Measurements from ENCODE around the gene PIH1D1. TPM values are rescaled to one million over a fixed set of nuclear protein-coding genes. Genes with fewer than 3 reads are reported as not detected.

Gene PIH1D1
- total and polyA plus RNA-seq, 2 donors (not counting 3 experiments of a cell fraction or from before 2014, with no cell fraction given), result 83.2 to 86.9 TPM

DNA sequence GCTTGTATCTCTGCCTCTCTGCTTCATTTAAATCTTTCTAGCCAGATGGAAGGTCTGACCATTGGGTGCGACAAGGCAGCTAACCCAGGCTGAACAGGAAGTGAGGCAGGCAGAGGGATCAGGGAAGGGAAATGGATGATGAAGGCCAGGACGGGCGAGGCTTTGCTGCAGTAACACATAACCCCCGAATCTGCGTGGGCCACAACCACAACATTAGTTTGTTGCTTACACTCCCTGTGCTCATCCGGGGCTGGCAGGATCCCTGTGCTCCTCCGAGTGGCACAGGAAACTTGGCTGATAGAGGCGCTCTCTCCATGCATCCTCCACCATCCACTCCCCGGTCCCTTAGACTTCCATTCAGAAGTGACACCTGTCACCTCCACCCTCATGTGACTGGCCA, 21.3 kb upstream of the PIH1D1 start:
- Histone ChIP-seq H3K9me1 (replicated peaks; ENCODE audit: control insufficient read depth, extremely low read depth, insufficient read depth, low read length) (no peaks in the 10 kb centered on the region), H3K4me2 (ENCODE audit: insufficient read depth, low read length) (no peak overlapping the region), H2AFZ (ENCODE audit: low read depth, low read length) (peak overlapping the region; percentile 5), H3K27ac (ENCODE audit: insufficient read depth, low read depth, low read length) (no peak overlapping the region), H3K9ac (replicated peaks; ENCODE audit: extremely low read depth, insufficient read depth, low read length) (no peak overlapping the region), H3K27me3 (ENCODE audit: control insufficient read depth in 2 of 2, insufficient read depth in 2 of 2, low read length in 2 of 2) (no peaks in the 10 kb centered on the region), H3K79me2 (ENCODE audit: control insufficient read depth, insufficient read depth, low read length) (no peaks in the 10 kb centered on the region), H3K4me3 (replicated peaks in 1 of 3; ENCODE audit: insufficient read depth in 1 of 3, low read depth in 1 of 3, low read length in 3 of 3) (no peak overlapping the region), H4K20me1 (replicated peaks; ENCODE audit: control insufficient read depth, extremely low read depth, insufficient read depth, low read length) (no peaks in the 10 kb centered on the region), H3K4me1 (ENCODE audit: control insufficient read depth, extremely low read depth, insufficient read depth, low read length) (peaks cover 6% of the 10 kb centered on the region), H3K9me3 (replicated peaks; ENCODE audit: control insufficient read depth, insufficient read depth, low read length) (no peaks in the 10 kb centered on the region), H3K36me3 (ENCODE audit: control insufficient read depth in 2 of 2, extremely low read depth in 1 of 2, insufficient read depth in 2 of 2, low read length in 2 of 2) (peaks cover 0 to 4% of the 10 kb centered on the region in 2 experiments)
- CTCF ChIA-PET, result interaction anchor here (0.9 to 3.6 kb wide), 10 partner anchors 13 to 204 kb away, joined by 3 to 17 read pairs (median 4); partner anchors contain the start of genes ALDH16A1, PIH1D1 and RPS11
- dilution Hi-C loops (cut with MboI; ENCODE audit: extremely low pct_ligation_motif_present, low sequenced_read_pairs), result no loop called here
- FAIRE-seq, result peak; percentile 71
- POLR2A ChIA-PET, result interaction anchor here (0.9 kb wide), 1 partner anchor 19 kb away, joined by 3 read pairs; no protein-coding TSS in a partner anchor
- intact Hi-C loops (cut with micrococcal nuclease), result no loop called here
- TF ChIP-seq POLR2A (IDR thresholded peaks at IDR 0.05; ENCODE audit: low read depth, low read length), result no peak
- TF ChIP-seq MYC (IDR thresholded peaks at IDR 0.05; ENCODE audit: low read depth, low read length), result no peak
- no peak for TF ChIP-seq JUN (IDR thresholded peaks at IDR 0.05; ENCODE audit: borderline replicate concordance, insufficient read depth, insufficient read length, low read depth)
- TF ChIP-seq, protein P1, sequence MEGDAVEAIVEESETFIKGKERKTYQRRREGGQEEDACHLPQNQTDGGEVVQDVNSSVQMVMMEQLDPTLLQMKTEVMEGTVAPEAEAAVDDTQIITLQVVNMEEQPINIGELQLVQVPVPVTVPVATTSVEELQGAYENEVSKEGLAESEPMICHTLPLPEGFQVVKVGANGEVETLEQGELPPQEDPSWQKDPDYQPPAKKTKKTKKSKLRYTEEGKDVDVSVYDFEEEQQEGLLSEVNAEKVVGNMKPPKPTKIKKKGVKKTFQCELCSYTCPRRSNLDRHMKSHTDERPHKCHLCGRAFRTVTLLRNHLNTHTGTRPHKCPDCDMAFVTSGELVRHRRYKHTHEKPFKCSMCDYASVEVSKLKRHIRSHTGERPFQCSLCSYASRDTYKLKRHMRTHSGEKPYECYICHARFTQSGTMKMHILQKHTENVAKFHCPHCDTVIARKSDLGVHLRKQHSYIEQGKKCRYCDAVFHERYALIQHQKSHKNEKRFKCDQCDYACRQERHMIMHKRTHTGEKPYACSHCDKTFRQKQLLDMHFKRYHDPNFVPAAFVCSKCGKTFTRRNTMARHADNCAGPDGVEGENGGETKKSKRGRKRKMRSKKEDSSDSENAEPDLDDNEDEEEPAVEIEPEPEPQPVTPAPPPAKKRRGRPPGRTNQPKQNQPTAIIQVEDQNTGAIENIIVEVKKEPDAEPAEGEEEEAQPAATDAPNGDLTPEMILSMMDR (IDR thresholded peaks at IDR 0.05; ENCODE audit: extremely low read depth in 1 of 2, insufficient read depth in 1 of 2, low read depth in 1 of 2, low read length in 2 of 2), result no peak
- TF ChIP-seq FOS (IDR thresholded peaks at IDR 0.05; ENCODE audit: borderline replicate concordance, insufficient read depth, low read length), result no peak
- TF ChIP-seq GATA2 (IDR thresholded peaks at IDR 0.05; ENCODE audit: insufficient read depth, insufficient read length, low read depth, low read length), result no peak
- no peak for TF ChIP-seq EZH2 (IDR thresholded peaks at IDR 0.05; ENCODE audit: borderline replicate concordance, low read depth, low read length, severe bottlenecking)
- TF ChIP-seq MAX (IDR thresholded peaks at IDR 0.05; ENCODE audit: insufficient read depth, insufficient read length), result no peak
- TF ChIP-seq POLR2AphosphoS5 (IDR thresholded peaks at IDR 0.05; ENCODE audit: insufficient read depth, low read depth, low read length), result no peak
- DNase-seq (ENCODE audit: low read depth, low spot score), result no peak
- BruUV-seq (replicated peaks), result no TSS peak

All from endothelial cell of umbilical vein (primary cell).